Measurements from ENCODE around the gene CDKL1.

DNA sequence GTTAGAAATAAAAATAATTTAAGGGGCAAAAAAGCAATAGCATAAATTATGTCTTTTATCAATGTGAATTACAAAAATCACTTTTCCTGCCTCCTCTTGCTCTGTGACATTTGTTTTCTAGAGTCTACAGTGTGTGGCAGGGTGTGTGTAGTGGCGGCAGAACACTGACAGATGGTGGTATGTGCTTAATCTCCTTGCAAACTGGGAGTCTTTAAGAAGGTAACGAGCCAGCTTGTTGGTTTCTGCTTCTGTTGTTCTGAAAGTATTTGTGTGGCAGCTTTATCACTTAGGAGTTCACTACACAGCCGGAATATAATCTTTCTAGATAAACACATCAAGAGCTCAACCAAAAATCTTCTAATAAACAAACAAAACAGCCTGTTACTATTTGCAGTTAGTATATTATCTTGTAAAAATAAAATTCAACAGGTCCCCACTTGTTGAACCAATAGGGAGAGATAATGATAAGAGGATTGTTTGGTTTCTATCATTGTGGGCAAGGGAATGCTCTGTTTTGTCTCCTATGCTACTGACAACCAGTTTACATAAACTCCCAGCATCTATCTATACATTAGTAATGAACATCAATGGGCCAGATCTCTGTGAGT is 13.0 kb downstream of the CDKL1 start:
- TF ChIP-seq, protein P1, sequence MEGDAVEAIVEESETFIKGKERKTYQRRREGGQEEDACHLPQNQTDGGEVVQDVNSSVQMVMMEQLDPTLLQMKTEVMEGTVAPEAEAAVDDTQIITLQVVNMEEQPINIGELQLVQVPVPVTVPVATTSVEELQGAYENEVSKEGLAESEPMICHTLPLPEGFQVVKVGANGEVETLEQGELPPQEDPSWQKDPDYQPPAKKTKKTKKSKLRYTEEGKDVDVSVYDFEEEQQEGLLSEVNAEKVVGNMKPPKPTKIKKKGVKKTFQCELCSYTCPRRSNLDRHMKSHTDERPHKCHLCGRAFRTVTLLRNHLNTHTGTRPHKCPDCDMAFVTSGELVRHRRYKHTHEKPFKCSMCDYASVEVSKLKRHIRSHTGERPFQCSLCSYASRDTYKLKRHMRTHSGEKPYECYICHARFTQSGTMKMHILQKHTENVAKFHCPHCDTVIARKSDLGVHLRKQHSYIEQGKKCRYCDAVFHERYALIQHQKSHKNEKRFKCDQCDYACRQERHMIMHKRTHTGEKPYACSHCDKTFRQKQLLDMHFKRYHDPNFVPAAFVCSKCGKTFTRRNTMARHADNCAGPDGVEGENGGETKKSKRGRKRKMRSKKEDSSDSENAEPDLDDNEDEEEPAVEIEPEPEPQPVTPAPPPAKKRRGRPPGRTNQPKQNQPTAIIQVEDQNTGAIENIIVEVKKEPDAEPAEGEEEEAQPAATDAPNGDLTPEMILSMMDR (IDR thresholded peaks at IDR 0.05): no peak
- no peak for TF ChIP-seq EZH2 (IDR thresholded peaks at IDR 0.05; ENCODE audit: borderline replicate concordance, insufficient read depth, low read depth, low read length, poor library complexity, severe bottlenecking)
